HepG2 (cell line): ENCODE data around the gene SLC9A5. TPM values are rescaled to one million over a fixed set of nuclear protein-coding genes. Genes with fewer than 3 reads are reported as not detected.

Source experiments
- AKAP8 ChIP-seq: sonication (generic); formaldehyde crosslinking; IDR thresholded peaks from 2 replicates; pipeline ENCODE4 v1.5.1; 2020; ENCODE audit warnings: mild to moderate bottlenecking, missing genetic modification reagents
- ATAD3A ChIP-seq: sonication (generic); formaldehyde crosslinking; IDR thresholded peaks from 2 replicates; pipeline ENCODE4 v1.4.0; 2020; ENCODE audit warnings: missing genetic modification reagents
- ATF3 ChIP-seq: sonication (generic); formaldehyde crosslinking; IDR thresholded peaks from 2 replicates; pipeline ENCODE4 v1.4.0; 2020; ENCODE audit warnings: missing genetic modification reagents
- KDM3A ChIP-seq: IDR thresholded peaks from 2 replicates; pipeline ENCODE4 v1.6.1; 2018; ENCODE audit warnings: low read depth, missing compliant biosample characterization
- TMF1 ChIP-seq: sonication (generic); formaldehyde crosslinking; IDR thresholded peaks from 2 replicates; pipeline ENCODE4 v1.8.1; 2022; ENCODE audit warnings: low read depth, missing genetic modification reagents
- ZNF407 ChIP-seq: sonication (generic); formaldehyde crosslinking; IDR thresholded peaks from one replicate; pipeline ENCODE4 v1.5.1; 2020; ENCODE audit warnings: mild to moderate bottlenecking, missing genetic modification reagents; ENCODE audit errors: not compliant biosample characterization
- polyA plus RNA-seq, 8 experiments: library from polyadenylated mRNA; depleted of rRNA in 3 of 8; stranded (reverse) in 7 of 8; unstranded in 1 of 8; fragments of >200 nt; fragmentation: Illumina TruSeq in 4 of 8; extraction: Trizol in 4 of 8; gene quantifications; 2 replicates each; pipeline versions ENCODE4 v1.2.1 to v1.2.3, GENCODE V29; 2011 to 2016; ENCODE audit warnings: low read depth in 4 of 8, missing spikeins in 1 of 8, mixed read lengths in 1 of 8; ENCODE audit not compliant: insufficient read depth in 1 of 8
- total RNA-seq, 5 experiments: library from RNA; depleted of rRNA; stranded (reverse); fragments of >200 nt; fragmentation: Illumina TruSeq; extraction: Trizol; gene quantifications; 2 replicates each; pipeline ENCODE4 v1.2.3, GENCODE V29; 2016; ENCODE audit warnings: low read depth in 1 of 5

SLC9A5 gene
- total and polyA plus RNA-seq, 2 of the 13 experiments (the other 11 are each of a cell fraction or from before 2014, with no cell fraction given): 0.58 to 1.4 TPM

GRCh38 chr16:67226804-67227566 is 21.8 kb upstream of the SLC9A5 start, which contains the start of gene TMEM208 (continued):
- TF ChIP-seq ZNF407 (CRISPR knock-in tag) (peak; percentile 17), ATF3 (CRISPR knock-in tag) (peak; percentile 64; the same call in 1 of the 2 replicates), KDM3A (CRISPR knock-in tag) (peak; percentile 85; the same call in 1 of the 2 replicates), AKAP8 (CRISPR knock-in tag) (peak; percentile 64; the same call in 1 of the 2 replicates), ATAD3A (CRISPR knock-in tag) (no peak), TMF1 (CRISPR knock-in tag) (no peak)
